OCI-LY1 (cell line): ENCODE measurements around the gene RAB3A.
A peak's percentile ranks its signal among the peaks of the same experiment; 100 is the strongest.

Experiments used
- H2AFZ ChIP-seq: fragments of 200-600 bp; sonication (generic), shearing (Covaris generic); 2 replicates; pipeline ENCODE4 v1.6.0; 2014; ENCODE audit warnings: antibody characterized with exemption, mild to moderate bottlenecking, low read length
- H3F3A ChIP-seq: fragments of 200-600 bp; sonication (generic), shearing (Covaris generic); 2 replicates; pipeline ENCODE4 v1.6.0; 2014; ENCODE audit warnings: mild to moderate bottlenecking, antibody characterized with exemption, low read length, moderate library complexity; ENCODE audit not compliant: insufficient read depth
- H3K27ac ChIP-seq: fragments of 200-600 bp; sonication (generic); 2 replicates; pipeline ENCODE4 v1.5.1; 2014; ENCODE audit warnings: low read length, mixed run types, mild to moderate bottlenecking, low read depth; ENCODE audit not compliant: poor library complexity, severe bottlenecking
- H3K27me3 ChIP-seq: fragments of 200-600 bp; sonication (generic); 2 replicates; pipeline ENCODE4 v1.6.0; 2014; ENCODE audit warnings: antibody characterized with exemption, mild to moderate bottlenecking, low read length, moderate library complexity; ENCODE audit not compliant: insufficient read depth
- H3K36me3 ChIP-seq: fragments of 200-600 bp; sonication (generic); 2 replicates; pipeline ENCODE4 v1.6.1; 2014; ENCODE audit warnings: mild to moderate bottlenecking, antibody characterized with exemption, low read length, moderate library complexity, mixed read lengths; ENCODE audit not compliant: insufficient read depth
- H3K4me1 ChIP-seq: fragments of 200-600 bp; sonication (generic); 2 replicates; pipeline ENCODE4 v1.5.1; 2014; ENCODE audit warnings: mild to moderate bottlenecking, low read length, moderate library complexity; ENCODE audit not compliant: insufficient read depth, severe bottlenecking
- H3K4me2 ChIP-seq: fragments of 200-600 bp; sonication (generic), shearing (Covaris generic); 2 replicates; pipeline ENCODE4 v1.6.1; 2014; ENCODE audit warnings: low read length
- H3K4me3 ChIP-seq: fragments of 200-600 bp; sonication (generic); 2 replicates; pipeline ENCODE4 v1.5.1; 2014; ENCODE audit warnings: low read length, low read depth, mild to moderate bottlenecking, mixed read lengths; ENCODE audit not compliant: poor library complexity, severe bottlenecking
- H3K79me2 ChIP-seq: fragments of 200-600 bp; shearing (Covaris generic); 2 replicates; pipeline ENCODE4 v1.6.1; 2016; ENCODE audit warnings: mixed run types, low read length, mixed read lengths; ENCODE audit not compliant: insufficient read depth
- H3K9ac ChIP-seq: fragments of 200-600 bp; sonication (generic), shearing (Covaris generic); 2 replicates; pipeline ENCODE4 v1.6.1; 2014; ENCODE audit warnings: mild to moderate bottlenecking, low read length, mixed read lengths
- H3K9me2 ChIP-seq: fragments of 200-600 bp; sonication (generic), shearing (Covaris generic); 2 replicates; pipeline ENCODE4 v1.6.1; 2014; ENCODE audit warnings: low read depth, mild to moderate bottlenecking, low read length, mixed read lengths
- H3K9me3 ChIP-seq: fragments of 200-600 bp; shearing (Covaris generic); 2 replicates; pipeline ENCODE4 v1.6.1; 2014; ENCODE audit warnings: low read length, mixed read lengths
- H4K20me1 ChIP-seq: fragments of 200-600 bp; sonication (generic), shearing (Covaris generic); 2 replicates; pipeline ENCODE4 v1.6.0; 2016; ENCODE audit warnings: mild to moderate bottlenecking, low read length; ENCODE audit not compliant: insufficient read depth
- CTCF ChIP-seq: fragments of 200-600 bp; sonication (generic), shearing (Covaris generic); IDR thresholded peaks from 2 replicates; pipeline ENCODE4 v1.5.1; 2017; ENCODE audit warnings: mild to moderate bottlenecking, antibody characterized with exemption, low read length, moderate library complexity, mixed read lengths
- EZH2 ChIP-seq: fragments of 200-600 bp; sonication (generic), shearing (Covaris generic); IDR thresholded peaks from 2 replicates; pipeline ENCODE4 v1.8.0; 2017; ENCODE audit warnings: borderline replicate concordance, mixed run types, mild to moderate bottlenecking, antibody characterized with exemption, low read length, moderate library complexity, mixed read lengths

RAB3A gene

DNA sequence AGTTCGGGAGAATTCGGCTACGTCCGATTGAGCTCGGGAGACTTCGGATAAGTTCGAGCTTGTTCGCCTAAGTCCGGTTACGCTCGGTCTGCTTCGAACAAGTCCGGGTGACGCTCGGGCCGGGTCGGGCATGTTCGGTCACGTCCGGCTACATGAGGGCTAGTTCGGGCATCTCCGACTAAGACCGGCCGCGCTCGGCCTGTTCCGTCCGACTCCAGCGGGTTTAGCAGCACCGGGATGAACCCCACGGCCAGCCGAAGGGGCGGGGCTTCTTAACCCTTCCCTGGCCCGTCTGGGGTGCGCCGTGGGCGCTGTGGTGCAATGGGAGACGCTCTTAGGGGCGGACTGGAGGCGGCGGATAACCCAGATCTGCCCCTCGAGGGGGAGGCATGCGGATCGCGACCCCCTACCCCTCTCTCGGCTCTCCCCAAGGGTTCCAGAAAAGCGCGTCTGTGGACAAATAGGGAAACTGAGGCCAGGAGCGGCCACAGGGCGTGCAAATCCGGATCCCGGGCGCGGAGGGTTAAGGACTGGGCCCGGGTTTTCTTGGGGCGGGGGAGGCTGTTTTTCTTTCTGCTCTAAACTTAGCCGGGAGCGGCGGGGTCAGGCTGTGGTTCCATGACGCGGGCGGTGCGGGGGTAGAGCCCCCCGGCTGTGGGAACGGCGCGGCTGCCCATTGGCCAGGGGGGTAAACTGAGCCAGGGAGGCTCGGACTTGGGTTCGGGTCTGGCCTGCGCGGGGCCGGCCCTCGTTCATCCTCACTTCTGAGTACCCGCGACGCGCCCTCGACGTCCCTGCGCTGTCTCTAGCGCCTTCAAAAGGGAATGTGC lies 20.9 kb upstream of the RAB3A start:
- Histone ChIP-seq H3K9me2 (no peaks in the 10 kb centered on the region), H3F3A (no peaks in the 10 kb centered on the region), H3K79me2 (no peaks in the 10 kb centered on the region), H3K27me3 (0 out of 2 replicates have a peak, but pooled peaks cover 3% of the 10 kb centered on the region), H3K4me1 (peaks cover 16% of the 10 kb centered on the region), H3K9me3 (no peaks in the 10 kb centered on the region), H3K27ac (no peak overlapping the region), H3K4me2 (peak overlapping the region; percentile 66), H4K20me1 (no peaks in the 10 kb centered on the region), H3K4me3 (peak overlapping the region; percentile 61), H3K9ac (peak overlapping the region; percentile 70), H2AFZ (no peak overlapping the region), H3K36me3 (no peaks in the 10 kb centered on the region)
- TF ChIP-seq EZH2, result no peak
- no peak for TF ChIP-seq CTCF

- H3K36me3 ChIP-seq, result no peaks in the 10 kb centered on the region
- H3K9ac ChIP-seq, result peak overlapping the region; percentile 70
- H4K20me1 ChIP-seq, result no peaks in the 10 kb centered on the region
- no peaks in the 10 kb centered on the region for H3K9me3 ChIP-seq
- peak overlapping the region; percentile 61 for H3K4me3 ChIP-seq
- peaks cover 16% of the 10 kb centered on the region for H3K4me1 ChIP-seq
- no peaks in the 10 kb centered on the region for H3F3A ChIP-seq
- H3K27me3 ChIP-seq, result 0 out of 2 replicates have a peak, but pooled peaks cover 3% of the 10 kb centered on the region
- no peak overlapping the region for H2AFZ ChIP-seq
- H3K79me2 ChIP-seq, result no peaks in the 10 kb centered on the region
- no peak for TF ChIP-seq EZH2
- TF ChIP-seq CTCF, result no peak
- no peaks in the 10 kb centered on the region for H3K9me2 ChIP-seq
- H3K27ac ChIP-seq, result no peak overlapping the region
- H3K4me2 ChIP-seq, result peak overlapping the region; percentile 66
These were observed 20.1 kb upstream of the RAB3A start for GRCh38 chr19:18223860-18224524.

DNA sequence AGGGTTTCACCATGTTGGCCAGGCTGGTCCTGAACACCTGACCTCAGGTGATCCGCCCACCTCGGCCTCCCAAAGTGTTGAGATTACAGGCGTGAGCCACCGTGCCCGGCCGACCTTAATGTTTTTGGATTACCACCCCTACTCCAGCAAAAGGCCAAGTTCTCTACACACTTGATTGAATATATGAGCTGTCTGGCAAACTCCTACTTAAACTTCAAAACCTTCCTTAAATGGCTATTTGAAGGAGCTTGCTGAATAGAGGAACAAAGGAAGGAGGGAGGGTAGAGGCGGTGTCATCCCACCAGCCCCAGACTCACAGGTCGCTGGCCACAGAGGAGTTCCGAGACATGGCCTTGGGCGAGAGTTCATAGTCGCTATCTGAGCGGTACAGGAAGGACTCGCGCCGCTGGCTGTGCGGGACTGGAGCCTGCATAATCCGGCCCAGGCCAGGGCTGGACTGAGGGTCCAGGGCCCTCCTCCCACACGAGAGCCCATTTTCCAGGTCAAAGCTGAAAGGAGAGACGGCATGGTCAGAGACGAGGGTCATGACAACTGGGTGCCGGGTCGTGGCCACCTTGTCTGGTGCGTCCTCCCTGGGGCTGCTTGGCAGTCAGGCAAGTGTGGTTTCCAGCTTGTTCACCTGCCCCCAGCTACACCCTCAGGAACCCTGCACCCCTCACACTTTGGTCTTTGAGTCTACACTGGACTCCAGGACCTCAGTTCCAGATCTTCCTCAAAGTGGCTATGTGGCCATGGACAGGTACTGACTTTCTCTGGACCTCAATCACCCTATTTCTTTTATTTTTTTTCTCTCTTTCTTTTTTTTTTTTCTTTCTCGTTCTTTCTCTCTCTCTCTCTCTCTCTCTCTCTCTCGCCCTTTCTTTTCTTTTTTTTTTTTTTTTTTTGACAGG lies 18.2 kb upstream of the RAB3A start:
- Histone ChIP-seq H3K27ac (no peak overlapping the region), H3K9me2 (no peaks in the 10 kb centered on the region), H3K4me1 (peaks cover 5% of the 10 kb centered on the region), H3K27me3 (0 out of 2 replicates have a peak, but pooled peaks cover 3% of the 10 kb centered on the region), H3F3A (no peaks in the 10 kb centered on the region), H2AFZ (no peak overlapping the region), H3K36me3 (no peaks in the 10 kb centered on the region), H3K9me3 (no peaks in the 10 kb centered on the region), H3K4me2 (no peak overlapping the region), H3K79me2 (no peaks in the 10 kb centered on the region), H4K20me1 (no peaks in the 10 kb centered on the region), H3K4me3 (no peak overlapping the region), H3K9ac (no peak overlapping the region)
- TF ChIP-seq CTCF (no peak), EZH2 (no peak)
